ENCODE data around the gene CRELD2.

CRELD2 gene

GRCh38 chr22:49948116-49948957 is 29.9 kb downstream of the CRELD2 start:
- no peak for DNase-seq

GRCh38 chr22:49948958-49949913 is 30.8 kb downstream of the CRELD2 start:
- no peak for DNase-seq

GRCh38 chr22:49949914-49950292 is 31.5 kb downstream of the CRELD2 start:
- DNase-seq, result no peak

GRCh38 chr22:49950396-49950994 is 32.1 kb downstream of the CRELD2 start:
- no peak for DNase-seq

- no peak for DNase-seq
Measured at GRCh38 chr22:49951000-49951677, 32.7 kb downstream of the CRELD2 start.

GRCh38 chr22:49951678-49951985 is 33.2 kb downstream of the CRELD2 start:
- DNase-seq, result no peak

GRCh38 chr22:49951986-49952896 is 33.8 kb downstream of the CRELD2 start:
- DNase-seq, result no peak

- no peak for DNase-seq
Measured at GRCh38 chr22:49953027-49953679, 34.7 kb downstream of the CRELD2 start.

- DNase-seq, result no peak
Measured at GRCh38 chr22:49953680-49954344, 35.4 kb downstream of the CRELD2 start.

GRCh38 chr22:49954354-49954753 is 35.9 kb downstream of the CRELD2 start:
- DNase-seq, result no peak

GRCh38 chr22:49954991-49955580 is 36.7 kb downstream of the CRELD2 start:
- no peak for DNase-seq

GRCh38 chr22:49955581-49956417 is 37.4 kb downstream of the CRELD2 start:
- DNase-seq, result no peak

- no peak for DNase-seq
Measured at GRCh38 chr22:49956418-49956770, 38.0 kb downstream of the CRELD2 start.

- DNase-seq, result no peak
Measured at GRCh38 chr22:49956914-49957825, 38.7 kb downstream of the CRELD2 start.

GRCh38 chr22:49957826-49958365 is 39.5 kb downstream of the CRELD2 start:
- DNase-seq, result no peak

GRCh38 chr22:49958366-49958921 is 40.0 kb downstream of the CRELD2 start:
- no peak for DNase-seq

- DNase-seq, result no peak
Measured at GRCh38 chr22:49958931-49959781, 40.7 kb downstream of the CRELD2 start.
